ENCODE results near the gene XXYLT1.
"Not testable (repeated sequence)": the region's sequence is repeated elsewhere in the genome, so short reads cannot be mapped to it uniquely, and the experiment has no call there.

The XXYLT1 gene

GRCh38 chr3:195224980-195225580 is 45.9 kb downstream of the XXYLT1 start:
- no peak for DNase-seq

DNA sequence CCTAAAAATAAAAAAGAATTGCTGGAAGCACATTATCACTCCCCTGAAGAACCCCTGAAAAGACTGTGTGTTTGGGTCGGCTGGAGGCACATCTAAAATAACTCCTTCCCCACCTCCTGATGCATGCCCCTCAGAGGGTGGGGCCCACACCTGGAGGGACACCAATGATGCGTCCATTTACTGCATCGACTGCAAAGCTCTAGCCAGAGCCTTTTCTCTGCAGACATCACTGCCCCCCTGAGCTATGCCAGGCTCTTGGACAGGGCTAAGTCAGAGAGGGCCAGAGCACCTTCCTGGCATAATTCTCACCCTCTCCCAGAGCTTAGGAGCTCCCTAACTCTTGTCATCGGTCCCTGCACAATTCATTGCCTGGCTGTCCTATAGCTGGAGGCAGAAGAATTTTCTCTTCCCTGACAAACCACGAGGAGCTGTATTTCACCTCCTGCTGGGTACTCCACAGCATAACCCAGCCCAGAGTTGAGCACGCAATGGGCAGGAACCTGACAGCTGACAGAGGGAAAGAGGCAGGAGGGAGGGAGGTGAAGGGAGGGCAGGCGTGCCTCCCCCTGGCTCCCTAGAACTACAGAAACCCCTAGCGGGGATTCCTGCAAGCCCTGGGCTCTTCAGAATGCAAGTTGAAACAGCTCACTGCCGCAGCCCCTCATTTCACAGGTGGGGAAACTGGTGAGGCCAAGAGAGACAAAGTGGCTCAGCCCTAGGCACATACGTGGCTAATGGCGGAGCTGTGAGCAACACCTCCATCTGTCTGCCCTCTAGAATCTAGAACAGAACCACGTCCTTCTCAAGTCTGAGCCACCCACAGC is 46.6 kb downstream of the XXYLT1 start:
- peak; percentile 26 for DNase-seq

GRCh38 chr3:195221876-195222617 is 48.9 kb downstream of the XXYLT1 start:
- no peak for DNase-seq

DNA sequence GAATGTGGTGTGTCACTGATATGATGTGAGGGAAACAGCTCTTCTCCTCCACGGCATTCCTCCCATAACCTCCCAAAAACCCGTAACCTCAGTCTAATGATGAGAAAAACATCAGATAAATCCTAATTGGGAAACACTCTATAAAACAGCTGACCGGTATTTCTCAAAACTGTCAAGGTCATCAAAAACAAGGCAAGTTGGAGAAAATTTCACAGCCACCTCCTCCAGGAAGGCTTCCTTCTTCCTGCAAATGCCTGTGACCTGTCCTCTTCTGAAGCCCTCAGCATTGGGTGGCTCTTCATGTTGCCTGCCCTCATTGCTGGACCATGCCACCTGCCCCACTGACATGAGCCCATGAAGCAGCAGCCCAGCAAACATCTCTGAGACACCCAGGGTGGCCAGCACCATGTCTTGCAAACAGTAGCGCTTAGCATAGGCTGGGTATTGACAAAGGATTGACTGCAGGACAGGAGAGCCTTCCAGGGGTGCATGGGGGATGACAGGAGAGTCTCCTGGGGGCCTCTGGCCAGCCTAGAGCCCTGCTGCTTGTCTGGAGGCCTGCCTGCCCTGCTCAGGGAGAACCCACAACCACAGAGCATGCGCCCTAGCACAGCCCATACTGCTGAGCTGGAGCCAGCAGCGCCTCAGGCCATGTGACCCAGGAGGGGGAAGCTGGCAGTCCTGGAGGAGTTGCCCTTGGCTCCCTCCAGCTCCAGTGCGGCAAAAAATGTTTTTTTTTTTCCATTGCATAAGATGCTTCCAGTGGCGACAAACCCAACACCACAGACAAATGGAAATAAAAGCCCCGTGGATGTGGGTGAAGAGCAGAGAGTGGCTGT is 49.7 kb downstream of the XXYLT1 start:
- peak; percentile 84 for DNase-seq

GRCh38 chr3:195219351-195220230 is 51.4 kb downstream of the XXYLT1 start:
- no peak for DNase-seq

- DNase-seq, result not testable (repeated sequence)
These were observed 52.6 kb downstream of the XXYLT1 start for GRCh38 chr3:195218331-195218730.

GRCh38 chr3:195215576-195215975 is 55.4 kb downstream of the XXYLT1 start:
- DNase-seq, result not testable (repeated sequence)

DNA sequence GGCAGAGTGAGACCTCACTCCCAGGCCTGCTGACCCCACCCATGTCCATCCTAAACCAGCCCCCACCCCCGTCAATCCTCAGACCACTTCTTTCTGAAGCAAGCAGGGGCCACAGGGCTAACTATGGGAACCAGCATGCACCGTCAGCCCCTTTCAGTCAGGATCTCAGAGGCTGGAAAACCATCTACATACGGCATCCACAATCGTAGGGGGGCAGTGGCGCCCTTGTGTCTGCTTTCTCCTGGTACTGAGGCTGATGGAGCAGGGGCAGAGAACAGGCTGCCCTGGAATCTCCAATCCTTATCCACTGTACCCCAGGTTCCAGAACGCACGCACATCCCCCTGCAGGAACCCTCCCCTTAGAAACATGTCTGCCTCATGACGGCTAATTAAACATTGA is 56.6 kb downstream of the XXYLT1 start:
- no peak for DNase-seq

GRCh38 chr3:195213639-195214315 is 57.2 kb downstream of the XXYLT1 start:
- DNase-seq, result no peak

DNA sequence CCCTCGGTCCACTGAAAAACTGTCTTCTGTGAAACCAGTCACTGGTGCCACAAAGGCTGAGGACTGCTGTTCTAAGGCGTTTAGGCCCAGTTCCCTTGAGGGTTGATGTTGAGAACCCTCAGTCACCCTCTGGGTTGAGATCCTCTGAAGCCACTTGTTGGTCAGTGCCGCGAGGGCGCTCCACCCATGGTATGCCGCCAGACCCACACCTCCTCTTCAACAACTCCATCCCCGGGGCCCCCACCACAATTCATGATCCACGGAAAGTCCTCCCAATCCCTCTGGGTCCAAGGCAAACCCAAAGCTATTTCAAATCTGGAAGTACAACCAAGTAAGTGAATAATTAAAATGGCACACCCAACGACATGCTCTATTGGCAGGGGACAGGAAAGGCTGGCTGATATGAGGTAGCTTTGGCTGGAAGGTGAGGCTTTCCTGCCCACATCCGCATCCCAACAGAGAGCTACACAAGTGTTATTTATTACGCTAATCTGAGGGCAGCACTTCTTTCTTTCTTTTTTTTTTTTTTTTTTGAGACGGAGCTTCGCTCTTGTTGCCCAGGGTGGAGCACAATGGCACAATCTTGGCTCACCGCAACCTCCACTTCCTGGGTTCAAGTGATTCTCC is 58.1 kb downstream of the XXYLT1 start:
- no peak for DNase-seq

DNA sequence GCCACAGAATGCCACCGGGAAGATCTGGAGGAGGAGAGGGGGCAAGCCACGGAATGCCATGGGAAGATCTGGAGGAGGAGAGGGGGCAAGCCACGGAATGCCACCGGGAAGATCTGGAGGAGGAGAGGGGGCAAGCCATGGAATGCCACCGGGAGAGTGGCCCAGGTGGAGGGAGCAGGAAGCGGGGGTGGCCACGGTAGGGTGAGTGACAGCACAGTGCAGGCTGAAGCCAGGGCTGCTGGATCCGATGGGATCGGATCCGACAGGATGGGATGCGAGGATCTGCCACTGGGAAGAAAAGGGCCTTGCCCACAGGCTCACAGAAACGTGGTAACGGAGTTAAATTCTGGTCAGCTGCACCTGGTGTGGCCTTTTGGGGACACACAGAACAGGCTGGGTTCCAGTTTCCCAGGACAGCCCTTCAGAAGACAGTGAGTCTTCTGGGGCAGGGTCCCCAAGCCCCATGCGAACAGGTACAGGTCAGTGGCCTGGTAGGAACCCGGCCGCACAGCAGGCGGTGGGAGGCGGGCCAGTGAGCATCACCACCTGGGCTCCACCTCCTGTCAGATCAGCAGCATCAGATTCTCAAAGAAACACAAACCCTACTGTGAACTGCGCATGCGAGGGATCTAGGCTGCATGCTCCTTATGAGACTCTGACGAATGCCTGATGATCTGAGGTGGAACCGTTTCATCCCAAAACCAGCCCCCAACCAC is 58.8 kb downstream of the XXYLT1 start:
- DNase-seq, result no peak

DNA sequence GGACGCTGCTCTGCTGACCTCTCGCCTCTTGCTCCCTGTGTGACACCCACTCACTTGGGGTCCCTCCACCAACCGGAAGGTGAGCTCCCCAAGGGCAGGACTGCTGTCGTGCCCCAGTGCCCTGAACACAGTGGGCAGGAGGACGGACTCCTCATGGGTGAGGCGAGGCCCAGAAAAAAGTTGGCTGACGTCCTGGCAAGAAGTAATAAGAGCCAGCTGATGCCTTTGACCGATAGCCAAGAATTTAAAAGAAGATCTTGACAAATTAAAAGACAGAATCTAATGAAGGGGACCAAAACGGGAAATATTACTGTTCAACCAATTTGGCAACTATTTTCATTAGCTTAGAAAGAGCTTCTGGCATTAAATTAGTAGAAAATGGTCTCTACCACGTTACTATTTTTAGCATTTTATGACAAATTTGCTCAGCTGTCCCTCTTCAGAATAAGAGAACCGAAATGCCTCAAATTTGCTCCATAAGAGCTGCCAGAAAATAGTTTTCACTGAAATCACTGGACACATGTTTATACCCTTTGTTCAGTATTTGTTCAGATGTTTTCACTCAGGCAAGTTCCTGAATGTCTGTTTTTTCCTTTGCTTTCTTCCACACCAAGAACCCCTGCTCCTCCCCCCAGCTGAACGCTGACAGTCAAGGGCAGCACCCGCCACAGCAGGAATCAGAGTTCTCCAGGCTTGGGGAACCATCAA is 60.5 kb downstream of the XXYLT1 start:
- no peak for DNase-seq

GRCh38 chr3:195209847-195210265 is 61.1 kb downstream of the XXYLT1 start:
- DNase-seq, result no peak

DNA sequence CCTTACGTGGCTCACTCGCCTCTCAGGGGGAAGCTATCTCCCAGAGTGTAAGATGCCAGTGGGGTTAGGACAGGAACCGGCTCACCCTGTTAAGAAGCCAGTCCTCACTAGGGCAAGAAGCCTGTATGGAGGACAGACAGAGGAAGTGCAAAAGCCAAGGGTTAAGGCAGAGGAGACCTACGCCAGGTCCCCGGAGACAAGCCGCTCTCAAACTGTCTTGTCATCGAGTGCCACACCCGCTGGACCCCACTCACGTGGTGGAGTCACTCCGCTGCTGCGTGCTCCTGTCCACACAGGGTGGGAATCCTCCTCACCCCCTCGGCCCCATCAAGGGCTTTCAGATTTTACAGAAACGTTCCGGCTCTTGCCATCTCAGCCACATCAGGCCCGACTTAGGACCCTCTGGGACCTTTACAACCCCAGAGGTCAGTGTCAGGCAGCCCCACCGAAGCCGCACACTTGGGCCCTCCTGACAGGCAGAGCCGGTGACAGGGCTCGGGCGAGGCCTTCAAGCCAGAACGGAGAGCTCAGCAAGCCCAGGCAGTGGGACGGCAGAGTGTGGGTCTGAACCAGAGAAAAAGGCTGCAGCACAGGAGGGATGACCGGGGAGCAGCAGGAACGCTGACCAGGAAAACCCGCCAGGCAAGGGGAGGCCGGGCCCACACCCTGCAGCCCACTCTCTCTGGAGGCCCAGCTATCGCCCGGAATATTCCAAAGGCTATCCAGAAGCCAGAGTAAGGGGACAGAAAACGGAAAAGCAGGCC is 61.7 kb downstream of the XXYLT1 start:
- no peak for DNase-seq

DNA sequence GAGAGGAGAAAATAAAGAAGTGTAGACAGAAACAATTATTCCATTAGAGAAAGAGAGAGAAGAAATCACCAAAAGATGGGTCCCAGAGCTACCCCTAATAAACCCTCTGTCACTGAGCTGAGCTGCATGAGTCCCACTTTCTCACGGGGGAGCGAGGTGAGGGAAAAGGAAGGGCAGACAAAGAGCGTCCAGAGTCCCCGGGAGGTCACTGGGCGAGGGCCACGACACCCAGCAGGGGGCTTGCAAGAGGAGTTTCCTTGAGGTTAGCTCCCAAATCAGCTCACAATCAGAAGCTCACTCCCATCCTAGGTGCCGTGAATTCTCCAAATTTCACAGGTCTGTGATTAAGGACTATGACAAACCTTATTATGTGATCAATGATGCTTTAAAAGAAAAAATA is 62.3 kb downstream of the XXYLT1 start:
- no peak for DNase-seq

DNA sequence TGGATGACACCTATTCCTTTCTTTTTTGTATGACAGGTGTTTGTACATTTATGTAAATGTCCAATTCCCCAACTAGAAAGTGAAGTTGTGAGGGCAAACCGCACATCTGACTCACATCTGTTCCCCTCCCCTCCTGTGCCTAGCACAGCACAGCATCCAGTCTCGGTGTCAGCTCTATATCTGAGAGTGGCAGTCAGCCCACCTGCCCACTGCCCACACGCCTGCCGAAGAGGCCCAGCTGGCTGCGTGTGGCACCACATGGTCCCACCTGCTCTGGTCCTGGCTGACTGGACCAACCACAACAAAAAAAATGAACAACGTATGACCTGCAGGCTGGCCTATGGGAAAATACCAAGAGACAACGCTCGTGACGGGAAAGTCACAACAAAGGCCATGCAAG is 62.8 kb downstream of the XXYLT1 start:
- no peak for DNase-seq

GRCh38 chr3:195207731-195208130 is 63.2 kb downstream of the XXYLT1 start:
- DNase-seq, result peak; percentile 31

DNA sequence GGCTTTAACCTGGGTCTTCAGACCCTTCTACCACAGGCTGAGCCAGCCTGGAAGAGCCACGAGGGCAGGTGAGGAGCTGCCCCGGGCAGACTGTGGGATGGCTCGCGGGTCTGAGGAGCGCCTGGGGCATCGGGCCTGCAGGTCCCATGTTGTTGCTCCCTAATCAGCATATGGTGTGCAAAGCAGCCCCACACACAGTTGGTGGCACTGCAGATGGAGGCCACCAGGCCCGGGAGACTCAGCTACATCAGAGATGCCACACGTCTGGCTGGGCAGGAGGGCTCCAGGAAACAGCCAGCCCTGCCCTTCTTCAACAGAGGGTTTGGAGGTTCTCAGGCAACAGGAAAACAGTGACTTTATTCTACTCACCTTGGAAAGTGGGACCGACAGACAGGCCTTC is 63.9 kb downstream of the XXYLT1 start:
- no peak for DNase-seq
